Stomach (tissue), 9 donors: ENCODE results near the gene CHN2. TPM values are rescaled to one million over a fixed set of nuclear protein-coding genes. Genes with fewer than 3 reads are reported as not detected.

ENCODE experiments used
- DNase-seq, 2 donors: peaks; one replicate each; pipeline versions ENCODE4 v3.0.0 to v3.0.0-alpha.2; 2013 to 2019
- H3K27ac ChIP-seq, 5 donors: fragments of 200-600 bp in 4 of 5; sonication (generic) in 4 of 5; one replicate each; pipeline ENCODE4 v1.5.1; 2013 to 2019; ENCODE audit warnings: mild to moderate bottlenecking in 1 of 5, moderate library complexity in 1 of 5
- H3K27me3 ChIP-seq, 3 donors: fragments of 200-600 bp; sonication (generic); one replicate each; pipeline ENCODE4 v1.5.1; 2017 to 2019; ENCODE audit warnings: mixed run types in 1 of 3
- H3K36me3 ChIP-seq, 4 donors: fragments of 200-600 bp; sonication (generic); 1 replicate in 3 of 4; 2 replicates in 1 of 4; pipeline ENCODE4 v1.5.1; 2016 to 2019
- H3K4me1 ChIP-seq, 4 donors: fragments of 200-600 bp; sonication (generic); one replicate each; pipeline ENCODE4 v1.5.1; 2016 to 2019
- H3K4me3 ChIP-seq, 4 donors: fragments of 200-600 bp; sonication (generic) in 3 of 4; one replicate each; pipeline ENCODE4 v1.5.1; 2016 to 2019; ENCODE audit warnings: mild to moderate bottlenecking in 1 of 4
- H3K9me3 ChIP-seq, 4 donors: fragments of 200-600 bp; sonication (generic); one replicate each; pipeline ENCODE4 v1.5.1; 2016 to 2019
- CTCF ChIP-seq, 7 experiments: fragments of 450-650 bp in 4 of 7; fragments of 200-600 bp in 3 of 7; sonication (generic) in 3 of 7; IDR thresholded peaks; one replicate each; pipeline ENCODE4 v1.5.1; 2016 to 2019; ENCODE audit warnings: antibody characterized with exemption in 7 of 7, control low read depth in 2 of 7, mild to moderate bottlenecking in 1 of 7
- EP300 ChIP-seq: sonication (generic); formaldehyde crosslinking; IDR thresholded peaks from one replicate; pipeline ENCODE4 v1.6.1; 2017; ENCODE audit warnings: antibody characterized with exemption
- POLR2A ChIP-seq, 4 donors: fragments of 450-650 bp; IDR thresholded peaks; one replicate each; pipeline ENCODE4 v1.6.1; 2016; ENCODE audit warnings: antibody characterized with exemption in 4 of 4, control low read depth in 2 of 4, mild to moderate bottlenecking in 1 of 4, moderate library complexity in 1 of 4
- POLR2AphosphoS5 ChIP-seq, 3 donors: sonication (generic); formaldehyde crosslinking; IDR thresholded peaks; one replicate each; pipeline ENCODE4 v1.6.1; 2016; ENCODE audit warnings: antibody characterized with exemption in 3 of 3
- WGBS, 5 donors: extraction: QIAGEN DNeasy Blood & Tissue Kit in 3 of 5; methylation state at CpG; one replicate each; pipeline versions ENCODE4 v1.1.5 to v1.1.7; 2013 to 2018; 5-methylcytosine and 5-hydroxymethylcytosine counted together
- intact Hi-C: fragments of 100-400 bp; cut with DNase I; formaldehyde crosslinking; loops from one replicate; pipeline ENCODE4 v1.15.1; 2023; ENCODE audit warnings: low total_unique reads
- polyA plus RNA-seq, 3 donors: library from polyadenylated mRNA; stranded (reverse); fragments of 200-250 nt; gene quantifications; one replicate each; pipeline ENCODE4 v1.2.3, GENCODE V29; 2013
- total RNA-seq, 5 donors: library from RNA; depleted of rRNA; stranded (reverse); fragments of >200 nt; gene quantifications; one replicate each; pipeline versions ENCODE4 v1.1.0 to v1.2.3, GENCODE V29; 2014 to 2016
- donor health status: healthy with polysubstance abuse.
- donor health status: Bipolar disorder and iron deficiency.
- donor health status: healthy.

Gene CHN2
- total and polyA plus RNA-seq, 8 donors = 2.4 to 47.8 (median 13.8) TPM

GRCh38 chr7:29272057-29272456 is 77.5 kb downstream of the CHN2 start:
- 87 to 92% (median 90%) methylated on average over 9 of the region's 9 CpGs for WGBS, 5 donors
- H3K4me1 ChIP-seq = peaks cover 8 to 42% (median 20%) of the 10 kb centered on the region in 4 donors
- no peaks in the 10 kb centered on the region for H3K9me3 ChIP-seq
- no peak for TF ChIP-seq CTCF (IDR thresholded peaks at IDR 0.05)
- TF ChIP-seq POLR2A (IDR thresholded peaks at IDR 0.05) = no peak
- TF ChIP-seq POLR2AphosphoS5 (IDR thresholded peaks at IDR 0.05) = no peak
- no peak for TF ChIP-seq EP300
- H3K4me3 ChIP-seq = no peak overlapping the region
- H3K27ac ChIP-seq = no peak overlapping the region
- H3K36me3 ChIP-seq = no peaks in the 10 kb centered on the region
- DNase-seq = no peak
- H3K27me3 ChIP-seq = no peaks in the 10 kb centered on the region
- intact Hi-C loops = no loop called here

GRCh38 chr7:29274146-29275017 is 79.8 kb downstream of the CHN2 start:
- intact Hi-C loops = no loop called here

GRCh38 chr7:29275018-29275318 is 80.4 kb downstream of the CHN2 start:
- Histone ChIP-seq H3K36me3 (no peaks in the 10 kb centered on the region), H3K27me3 (no peaks in the 10 kb centered on the region), H3K4me3 (no peak overlapping the region), H3K9me3 (no peaks in the 10 kb centered on the region), H3K27ac (no peak overlapping the region), H3K4me1 (peaks cover 8 to 38% (median 13%) of the 10 kb centered on the region in 4 donors)
- no peak for TF ChIP-seq CTCF (IDR thresholded peaks at IDR 0.05)
- no peak for TF ChIP-seq POLR2A (IDR thresholded peaks at IDR 0.05)
- TF ChIP-seq POLR2AphosphoS5 (IDR thresholded peaks at IDR 0.05) = no peak
- TF ChIP-seq EP300 = no peak
- DNase-seq = no peak
- intact Hi-C loops = no loop called here
- 95 to 99% (median 99%) methylated on average over 2 of the region's 2 CpGs for WGBS, 5 donors

More at GRCh38 chr7:29274146-29275017, 79.8 kb downstream of the CHN2 start:
- Histone ChIP-seq H3K4me3 (no peak overlapping the region), H3K4me1 (peaks cover 8 to 42% (median 15%) of the 10 kb centered on the region in 4 donors), H3K9me3 (no peaks in the 10 kb centered on the region), H3K36me3 (no peaks in the 10 kb centered on the region), H3K27me3 (no peaks in the 10 kb centered on the region), H3K27ac (no peak overlapping the region)
- 66 to 82% (median 78%) methylated on average over 11 of the region's 11 CpGs for WGBS, 5 donors
- TF ChIP-seq POLR2A (IDR thresholded peaks at IDR 0.05) (no peak), CTCF (IDR thresholded peaks at IDR 0.05) (no peak), EP300 (no peak), POLR2AphosphoS5 (IDR thresholded peaks at IDR 0.05) (no peak)
- DNase-seq = no peak

GRCh38 chr7:29275493-29275892 is 80.9 kb downstream of the CHN2 start:
- Histone ChIP-seq H3K36me3 (no peaks in the 10 kb centered on the region), H3K4me3 (no peak overlapping the region), H3K9me3 (no peaks in the 10 kb centered on the region), H3K27ac (no peak overlapping the region), H3K27me3 (no peaks in the 10 kb centered on the region), H3K4me1 (peaks cover 8 to 34% (median 13%) of the 10 kb centered on the region in 4 donors)
- WGBS, 5 donors = 38 to 64% (median 43%) methylated on average over 4 of the region's 4 CpGs
- DNase-seq = no peak
- intact Hi-C loops = no loop called here
- no peak for TF ChIP-seq POLR2AphosphoS5 (IDR thresholded peaks at IDR 0.05)
- TF ChIP-seq CTCF (IDR thresholded peaks at IDR 0.05) = no peak
- TF ChIP-seq EP300 = no peak
- no peak for TF ChIP-seq POLR2A (IDR thresholded peaks at IDR 0.05)
